Measurements from ENCODE around the gene FYN.

DNA sequence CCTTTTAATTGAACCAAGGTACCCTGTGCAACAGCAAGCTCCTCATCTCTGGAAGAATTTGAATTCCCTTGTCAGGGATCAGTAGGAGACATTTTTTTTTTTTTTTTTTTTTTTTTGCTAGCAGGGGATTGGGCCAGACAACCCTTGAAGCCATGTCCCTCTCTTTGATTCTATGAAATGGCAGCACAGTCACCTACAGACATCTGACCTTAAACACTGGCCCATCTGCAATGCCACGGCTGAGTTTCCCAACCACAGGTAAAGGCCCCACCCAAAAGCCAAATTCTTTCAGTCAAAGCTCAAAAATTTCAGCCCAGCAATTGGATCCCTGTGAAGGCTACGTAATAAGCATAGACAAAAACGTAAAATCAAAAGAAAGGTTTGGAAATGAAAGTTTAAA is 94.2 kb downstream of the FYN start:
- TF ChIP-seq, protein P1, sequence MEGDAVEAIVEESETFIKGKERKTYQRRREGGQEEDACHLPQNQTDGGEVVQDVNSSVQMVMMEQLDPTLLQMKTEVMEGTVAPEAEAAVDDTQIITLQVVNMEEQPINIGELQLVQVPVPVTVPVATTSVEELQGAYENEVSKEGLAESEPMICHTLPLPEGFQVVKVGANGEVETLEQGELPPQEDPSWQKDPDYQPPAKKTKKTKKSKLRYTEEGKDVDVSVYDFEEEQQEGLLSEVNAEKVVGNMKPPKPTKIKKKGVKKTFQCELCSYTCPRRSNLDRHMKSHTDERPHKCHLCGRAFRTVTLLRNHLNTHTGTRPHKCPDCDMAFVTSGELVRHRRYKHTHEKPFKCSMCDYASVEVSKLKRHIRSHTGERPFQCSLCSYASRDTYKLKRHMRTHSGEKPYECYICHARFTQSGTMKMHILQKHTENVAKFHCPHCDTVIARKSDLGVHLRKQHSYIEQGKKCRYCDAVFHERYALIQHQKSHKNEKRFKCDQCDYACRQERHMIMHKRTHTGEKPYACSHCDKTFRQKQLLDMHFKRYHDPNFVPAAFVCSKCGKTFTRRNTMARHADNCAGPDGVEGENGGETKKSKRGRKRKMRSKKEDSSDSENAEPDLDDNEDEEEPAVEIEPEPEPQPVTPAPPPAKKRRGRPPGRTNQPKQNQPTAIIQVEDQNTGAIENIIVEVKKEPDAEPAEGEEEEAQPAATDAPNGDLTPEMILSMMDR (conservative IDR thresholded peaks at IDR 0.05; ENCODE audit: low read depth, low read length): no peak
- no peak for TF ChIP-seq EZH2 (IDR thresholded peaks at IDR 0.05; ENCODE audit: borderline replicate concordance, low read depth, low read length, poor library complexity, severe bottlenecking)
